Pons (tissue), 1 donor: ENCODE results near the gene MT1F.

Source experiments
- DNase-seq: peaks from one replicate; pipeline ENCODE4 v3.0.0-alpha.2; 2016; ENCODE audit warnings: low spot score

The MT1F gene

GRCh38 chr16:56625943-56626654 lies 31.7 kb upstream of the MT1F start:
- DNase-seq, result no peak

- no peak for DNase-seq
Observed at GRCh38 chr16:56626685-56627084, 31.1 kb upstream of the MT1F start.

GRCh38 chr16:56628486-56629350 lies 29.0 kb upstream of the MT1F start:
- no peak for DNase-seq

- no peak for DNase-seq
Observed at GRCh38 chr16:56629531-56629930, 28.2 kb upstream of the MT1F start.

GRCh38 chr16:56630134-56630533 lies 27.6 kb upstream of the MT1F start:
- DNase-seq, result no peak

- no peak for DNase-seq
Observed at GRCh38 chr16:56631197-56631596, 26.6 kb upstream of the MT1F start.

GRCh38 chr16:56631832-56632155 lies 26.0 kb upstream of the MT1F start:
- DNase-seq, result no peak

- no peak for DNase-seq
Observed at GRCh38 chr16:56632156-56632847, 25.5 kb upstream of the MT1F start, which contains the start of gene MT1M. Gene MT1M (plus strand): TSS chr16:56632659. CDS start chr16:56632732, 73 bp downstream.

- no peak for DNase-seq
Observed at GRCh38 chr16:56632848-56633365, 24.9 kb upstream of the MT1F start.

- no peak for DNase-seq
Observed at GRCh38 chr16:56633535-56633934, 24.2 kb upstream of the MT1F start.

GRCh38 chr16:56634715-56635440 lies 22.9 kb upstream of the MT1F start:
- DNase-seq, result no peak

GRCh38 chr16:56635441-56635967 lies 22.3 kb upstream of the MT1F start:
- DNase-seq, result no peak

GRCh38 chr16:56636616-56637413 lies 20.9 kb upstream of the MT1F start:
- no peak for DNase-seq

- no peak for DNase-seq
Observed at GRCh38 chr16:56637814-56638750, 19.7 kb upstream of the MT1F start, which contains the start of gene MT1A. Gene MT1A (plus strand): TSS chr16:56638666. CDS start chr16:56638739, 73 bp downstream.

GRCh38 chr16:56639045-56639444 lies 18.7 kb upstream of the MT1F start:
- DNase-seq, result no peak

- no peak for DNase-seq
Observed at GRCh38 chr16:56640076-56640475, 17.7 kb upstream of the MT1F start.

- DNase-seq, result no peak
Observed at GRCh38 chr16:56641166-56641565, 16.6 kb upstream of the MT1F start.

GRCh38 chr16:56643080-56643778 lies 14.5 kb upstream of the MT1F start:
- DNase-seq, result no peak

GRCh38 chr16:56643833-56644232 lies 13.9 kb upstream of the MT1F start:
- no peak for DNase-seq
